Measurements from ENCODE around the gene COL26A1. TPM values are rescaled to one million over a fixed set of nuclear protein-coding genes. Genes with fewer than 3 reads are reported as not detected.

Gene COL26A1

Small RNA genes within 50 kb of the gene (small RNA-seq; reads per million reads assigned to genes)
- gene AC004965.1 (ENCODE audit: insufficient read depth) = not detected

Measured in mesendoderm (in vitro differentiated cells).